Stimulated activated CD4-positive, alpha-beta T cell treated with anti-CD3 and anti-CD28 coated beads, Interleukin-1b, Interleukin-23, amount 100 ng/mL, for 4 hours (primary cell): ENCODE measurements around the gene FADS1.

Experiments used
- DNase-seq, 2 donors: peaks; one replicate each; pipeline ENCODE4 v3.0.0-alpha.2; 2020; ENCODE audit warnings: low read depth in 2 of 2

Gene FADS1

GRCh38 chr11:61816736-61817455 is at the start of gene FADS1:
Gene FADS1 (minus strand): TSS chr11:61817003. CDS start chr11:61816929, 74 bp downstream.
- peak; percentile 49 to 69 for DNase-seq

DNA sequence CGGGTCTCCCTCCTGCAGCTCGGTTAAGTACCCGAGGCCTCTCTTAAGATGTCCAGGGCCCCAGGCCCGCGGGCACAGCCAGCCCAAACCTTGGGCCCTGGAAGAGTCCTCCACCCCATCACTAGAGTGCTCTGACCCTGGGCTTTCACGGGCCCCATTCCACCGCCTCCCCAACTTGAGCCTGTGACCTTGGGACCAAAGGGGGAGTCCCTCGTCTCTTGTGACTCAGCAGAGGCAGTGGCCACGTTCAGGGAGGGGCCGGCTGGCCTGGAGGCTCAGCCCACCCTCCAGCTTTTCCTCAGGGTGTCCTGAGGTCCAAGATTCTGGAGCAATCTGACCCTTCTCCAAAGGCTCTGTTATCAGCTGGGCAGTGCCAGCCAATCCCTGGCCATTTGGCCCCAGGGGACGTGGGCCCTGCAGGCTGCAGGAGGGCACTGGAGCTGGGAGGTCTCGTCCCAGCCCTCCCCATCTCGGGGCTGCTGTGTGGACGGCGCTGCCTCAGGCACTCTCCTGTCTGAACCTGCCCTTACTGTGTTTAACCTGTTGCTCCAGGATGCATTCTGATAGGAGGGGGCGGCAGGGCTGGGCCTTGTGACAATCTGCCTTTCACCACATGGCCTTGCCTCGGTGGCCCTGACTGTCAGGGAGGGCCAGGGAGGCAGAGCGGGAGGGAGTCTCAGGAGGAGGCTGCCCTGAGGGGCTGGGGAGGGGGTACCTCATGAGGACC is 49.6 kb upstream of the FADS1 start:
- DNase-seq = no peak

DNA sequence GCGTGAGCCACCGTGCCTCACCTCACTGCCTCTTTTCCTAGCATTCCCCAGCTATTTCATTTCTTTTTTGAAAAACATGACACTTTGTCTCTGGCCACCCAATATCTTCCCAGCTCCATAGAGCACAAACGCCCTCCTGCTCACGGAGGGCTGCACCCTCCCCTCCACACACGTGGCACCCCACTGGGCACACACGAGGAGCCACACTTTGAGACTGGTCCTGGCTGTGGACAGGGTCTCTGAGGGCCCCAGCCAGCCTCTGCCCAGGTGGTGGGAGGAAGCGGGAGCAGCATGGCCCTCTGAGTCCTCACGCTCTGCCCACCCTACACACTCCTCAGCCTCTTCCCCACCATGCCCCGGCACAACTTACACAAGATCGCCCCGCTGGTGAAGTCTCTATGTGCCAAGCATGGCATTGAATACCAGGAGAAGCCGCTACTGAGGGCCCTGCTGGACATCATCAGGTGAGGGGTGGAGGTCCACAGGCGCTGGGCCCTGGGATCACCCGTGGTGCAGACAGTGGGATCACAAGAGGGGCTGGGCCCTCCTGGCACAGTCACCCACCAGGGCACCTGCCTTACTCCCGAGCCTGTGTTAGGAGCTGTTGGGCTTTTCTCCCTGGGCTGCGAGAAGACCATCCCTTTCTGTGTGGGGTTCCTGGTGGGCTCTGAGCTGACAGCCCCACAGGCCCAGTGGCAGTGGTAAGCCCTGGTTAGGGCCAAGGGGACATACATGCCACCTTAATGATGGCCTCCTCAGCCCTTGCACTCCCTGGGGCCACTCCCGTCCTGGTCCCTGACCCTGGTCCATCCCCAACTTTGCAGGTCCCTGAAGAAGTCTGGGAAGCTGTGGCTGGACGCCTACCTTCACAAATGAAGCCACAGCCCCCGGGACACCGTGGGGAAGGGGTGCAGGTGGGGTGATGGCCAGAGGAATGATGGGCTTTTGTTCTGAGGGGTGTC is 48.3 kb upstream of the FADS1 start:
- DNase-seq = no peak

GRCh38 chr11:61863548-61864081 is 46.8 kb upstream of the FADS1 start:
- DNase-seq = no peak

DNA sequence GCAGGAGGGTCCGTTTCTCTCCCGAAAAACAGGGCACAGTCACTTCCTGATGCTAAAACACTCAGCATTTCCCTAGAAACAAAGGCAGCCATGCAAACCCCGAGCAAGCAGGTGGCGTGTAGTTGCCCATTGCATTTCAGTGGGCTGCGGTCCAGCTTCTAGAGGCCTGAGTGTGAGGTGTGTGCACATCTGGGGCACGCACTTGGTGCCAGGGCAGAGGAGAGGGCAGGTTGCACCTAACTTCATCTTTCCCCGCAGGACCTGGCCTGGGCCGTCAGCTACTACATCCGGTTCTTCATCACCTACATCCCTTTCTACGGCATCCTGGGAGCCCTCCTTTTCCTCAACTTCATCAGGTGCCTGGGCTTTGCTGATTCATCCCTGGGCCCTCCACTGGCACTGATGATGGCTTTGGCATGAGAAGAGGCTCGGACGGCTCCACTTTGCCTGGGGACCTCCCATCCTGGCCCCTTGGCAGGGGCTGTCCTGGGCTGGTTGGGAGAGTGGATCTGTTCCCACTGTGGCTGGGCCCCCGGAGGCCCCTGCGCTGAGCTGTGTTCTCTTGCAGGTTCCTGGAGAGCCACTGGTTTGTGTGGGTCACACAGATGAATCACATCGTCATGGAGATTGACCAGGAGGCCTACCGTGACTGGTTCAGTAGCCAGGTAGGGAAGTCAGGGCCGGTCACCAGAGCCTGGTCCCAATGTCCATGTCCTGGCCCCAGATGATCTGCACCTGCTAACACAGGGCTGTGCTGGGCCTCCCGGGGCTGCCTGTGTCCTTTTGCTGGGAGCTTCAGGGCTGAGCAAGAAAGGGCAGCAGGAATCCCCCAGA is 46.1 kb upstream of the FADS1 start:
- no peak for DNase-seq

DNA sequence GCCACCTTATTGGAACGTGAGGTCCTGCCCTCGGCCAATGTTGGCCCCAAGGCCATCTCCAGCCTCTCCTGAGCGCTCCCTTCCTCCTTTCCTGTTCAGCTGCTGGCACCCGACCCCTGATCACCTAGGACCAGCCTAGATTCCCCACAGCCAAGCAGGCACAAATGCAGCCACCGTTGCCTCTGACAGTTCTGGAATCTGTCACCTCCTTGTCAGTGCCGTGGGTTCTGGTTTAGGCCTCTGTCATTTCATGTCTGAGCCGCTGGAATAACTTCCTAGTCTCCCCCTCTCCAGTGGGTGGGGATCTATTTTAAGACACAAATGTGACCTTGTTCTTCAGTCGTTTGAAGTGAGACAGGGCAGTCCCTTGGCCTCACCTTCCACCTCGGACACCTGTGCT is 44.8 kb upstream of the FADS1 start:
- DNase-seq = no peak

- DNase-seq = no peak
These were observed 43.5 kb upstream of the FADS1 start for GRCh38 chr11:61860054-61860903.

GRCh38 chr11:61855939-61856680 is 39.3 kb upstream of the FADS1 start:
- no peak for DNase-seq

DNA sequence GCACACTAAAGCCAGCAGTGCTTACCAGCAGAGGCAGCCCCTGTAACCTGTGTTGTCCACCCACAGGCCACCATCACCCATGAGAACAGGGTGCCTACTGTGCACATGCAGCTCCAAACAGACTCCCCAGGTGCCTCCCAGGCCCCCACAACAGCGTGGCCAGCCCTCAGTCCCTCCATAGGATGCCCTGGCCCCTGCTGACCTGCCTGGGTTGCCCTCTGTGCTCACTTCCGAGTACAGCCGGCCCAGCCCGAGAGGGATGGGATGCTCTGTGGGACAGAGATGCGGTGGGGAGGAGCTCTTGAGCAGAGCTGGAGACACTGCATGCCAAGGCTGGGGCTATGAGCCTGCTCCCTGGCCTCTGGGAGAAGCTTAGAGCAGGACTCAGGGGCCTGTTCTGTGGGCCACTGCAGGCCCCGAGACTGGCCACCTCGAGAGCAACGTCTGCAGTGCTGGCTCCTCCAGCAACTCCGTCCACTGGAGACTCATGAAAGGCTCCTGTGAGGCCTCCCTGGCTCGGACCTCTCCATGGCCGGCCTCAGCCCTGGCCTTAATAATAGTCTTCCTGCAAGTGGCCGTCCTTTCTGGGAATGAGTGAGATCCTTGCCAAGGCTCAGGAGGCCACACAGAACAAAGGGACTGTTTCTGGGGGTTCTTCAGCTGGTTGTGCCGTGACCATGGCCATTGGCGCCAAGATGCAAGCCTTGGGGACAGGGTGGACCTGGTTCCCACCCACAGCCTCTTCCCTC is 38.3 kb upstream of the FADS1 start:
- no peak for DNase-seq

DNA sequence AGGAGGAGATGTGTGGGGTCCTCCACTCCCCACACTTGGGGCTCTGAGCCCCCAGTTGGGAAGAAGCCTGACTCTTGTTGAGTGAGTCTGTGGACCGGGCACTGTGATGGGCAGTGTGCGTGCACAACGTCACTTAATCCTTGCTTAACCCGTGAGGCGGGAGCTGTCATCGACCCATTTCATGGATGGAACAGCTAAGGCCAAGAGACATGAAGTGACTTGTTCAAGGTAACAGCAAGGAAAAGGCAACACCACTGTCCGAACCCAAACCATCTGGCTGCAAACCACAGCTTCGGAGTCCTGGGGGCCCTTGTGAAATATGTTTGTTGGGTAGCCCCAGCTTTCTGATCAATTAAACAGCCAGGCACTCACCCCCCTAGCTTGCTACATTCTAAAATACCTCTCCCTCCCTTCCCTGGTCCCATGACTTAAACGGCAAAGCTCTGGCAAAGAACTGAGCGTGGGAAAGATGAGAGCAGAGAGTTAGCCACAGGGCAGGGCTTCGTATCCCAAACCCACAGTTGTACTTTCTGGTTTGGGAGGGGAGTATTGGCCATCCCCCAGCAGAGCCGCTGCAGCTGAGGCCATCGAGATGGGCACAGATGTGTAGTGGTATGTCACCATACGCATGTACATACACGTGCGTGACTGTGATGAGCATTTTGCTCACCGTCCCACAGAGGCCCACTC is 37.5 kb upstream of the FADS1 start:
- DNase-seq = no peak

GRCh38 chr11:61853698-61854169 is 36.9 kb upstream of the FADS1 start:
- DNase-seq = no peak

DNA sequence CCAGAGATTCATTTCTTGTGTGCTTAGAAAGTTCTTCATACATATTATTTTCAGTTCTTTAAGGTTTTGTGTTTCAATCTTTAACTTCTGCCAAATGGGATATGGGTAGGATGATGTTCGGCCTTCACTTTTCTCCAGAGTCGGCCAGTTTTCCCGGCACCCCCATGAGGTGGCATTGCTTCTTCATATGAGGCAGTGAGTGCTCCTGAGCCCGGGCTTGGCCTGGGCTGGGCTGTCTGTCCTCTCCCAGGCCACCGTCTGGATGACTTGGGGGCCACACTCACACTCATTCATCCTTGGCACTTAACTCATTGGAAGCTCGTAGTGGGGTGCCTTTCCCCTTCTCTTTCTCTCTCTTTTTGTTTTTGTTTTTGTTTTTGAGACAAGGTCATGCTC is 35.1 kb upstream of the FADS1 start:
- DNase-seq = no peak

DNA sequence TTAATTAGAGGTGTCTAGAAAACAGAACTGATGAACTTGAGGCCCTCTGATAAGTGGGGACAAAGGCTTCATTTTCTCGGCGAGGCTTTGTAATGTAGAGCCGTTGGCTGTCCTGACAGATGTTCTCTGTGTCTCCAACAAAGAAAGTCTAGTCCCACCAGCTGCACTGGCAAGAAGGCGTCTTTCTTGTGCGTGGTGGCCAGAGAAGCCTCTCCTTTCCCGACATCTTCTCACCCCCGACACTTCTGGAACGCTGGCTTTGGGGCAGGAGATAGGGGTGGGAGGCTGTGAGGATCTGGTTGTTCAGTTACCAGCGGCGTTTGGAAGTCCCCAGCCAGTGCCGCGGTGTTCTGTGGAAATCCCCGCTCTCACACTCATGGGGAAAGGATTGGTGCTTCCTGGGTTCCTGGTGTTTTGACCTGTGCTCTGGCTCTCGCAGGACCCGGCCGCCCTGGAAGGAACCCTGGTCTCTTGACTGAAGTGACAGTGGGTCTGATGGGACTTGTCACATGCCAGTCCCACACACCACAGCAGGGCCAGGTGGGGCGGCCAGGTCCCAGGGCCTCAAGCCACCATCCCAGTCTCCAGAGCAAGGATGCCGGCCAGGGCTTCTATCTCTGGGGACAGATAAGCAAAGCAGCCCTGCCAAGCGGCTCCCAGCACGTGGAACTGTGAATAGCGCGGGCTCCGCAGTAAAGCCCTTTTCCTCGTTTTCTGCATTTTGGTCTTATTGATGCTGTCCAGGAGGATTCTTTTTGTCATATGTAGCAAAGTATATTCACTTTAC is 34.5 kb upstream of the FADS1 start:
- no peak for DNase-seq

DNA sequence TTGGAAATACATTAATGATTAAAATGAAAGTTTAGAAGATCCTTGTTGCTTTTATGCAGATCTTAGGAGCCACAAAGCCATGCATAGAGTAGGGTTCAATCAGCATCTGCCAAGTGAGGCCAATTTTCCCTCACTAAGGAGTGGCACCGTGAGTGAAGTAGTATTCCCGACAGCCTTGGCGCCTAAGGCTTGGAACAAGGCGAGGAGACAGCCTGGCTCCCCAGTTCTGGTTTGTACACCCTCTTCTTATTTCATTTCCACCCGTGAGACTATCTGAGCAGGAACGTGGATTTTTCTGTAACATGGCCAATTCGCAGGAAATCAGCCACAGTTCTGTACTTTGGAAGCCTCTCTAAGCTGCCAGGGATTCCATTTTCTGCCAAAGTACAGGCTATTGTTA is 33.9 kb upstream of the FADS1 start:
- no peak for DNase-seq

- no peak for DNase-seq
These were observed 31.8 kb upstream of the FADS1 start for GRCh38 chr11:61848631-61849030.

- no peak for DNase-seq
These were observed 31.2 kb upstream of the FADS1 start for GRCh38 chr11:61847914-61848581.
